Ammon's horn (tissue), 1 donor: Measurements from ENCODE around the gene PSPN.
"Not testable (repeated sequence)": the region's sequence is repeated elsewhere in the genome, so short reads cannot be mapped to it uniquely, and the experiment has no call there.

Experiments used
- DNase-seq: peaks from one replicate; pipeline ENCODE4 v3.0.0-alpha.2; 2016; ENCODE audit warnings: low spot score

PSPN gene

GRCh38 chr19:6402837-6403608 lies 27.3 kb upstream of the PSPN start:
- peak; percentile 94 for DNase-seq

- no peak for DNase-seq
Observed at GRCh38 chr19:6402058-6402457, 26.3 kb upstream of the PSPN start.

GRCh38 chr19:6400062-6400944 lies 24.6 kb upstream of the PSPN start:
- not testable (repeated sequence) for DNase-seq

GRCh38 chr19:6396305-6396704 lies 20.6 kb upstream of the PSPN start:
- no peak for DNase-seq

- no peak for DNase-seq
Observed at GRCh38 chr19:6394831-6395230, 19.1 kb upstream of the PSPN start.

GRCh38 chr19:6393983-6394412 lies 18.3 kb upstream of the PSPN start:
- DNase-seq, result no peak

GRCh38 chr19:6393074-6393982 lies 17.6 kb upstream of the PSPN start, which contains the start of gene GTF2F1:
Gene GTF2F1, minus strand, starts transcription at chr19:6393164. Its CDS starts 169 bp downstream, at chr19:6392995.
- peak; percentile 97 for DNase-seq

GRCh38 chr19:6392221-6393073 lies 16.7 kb upstream of the PSPN start:
- no peak for DNase-seq

GRCh38 chr19:6387372-6387771 lies 11.6 kb upstream of the PSPN start:
- DNase-seq, result no peak

- DNase-seq, result no peak
Observed at GRCh38 chr19:6384381-6384780, 8.6 kb upstream of the PSPN start.

- no peak for DNase-seq
Observed at GRCh38 chr19:6383188-6383587, 7.5 kb upstream of the PSPN start.

GRCh38 chr19:6381030-6381750 lies 5.5 kb upstream of the PSPN start:
- DNase-seq, result no peak

GRCh38 chr19:6379744-6380143 lies 4.0 kb upstream of the PSPN start:
- no peak for DNase-seq

GRCh38 chr19:6378486-6378885 lies 2.8 kb upstream of the PSPN start:
- DNase-seq, result no peak

GRCh38 chr19:6378041-6378440 lies 2.3 kb upstream of the PSPN start:
- DNase-seq, result no peak

GRCh38 chr19:6376512-6377190 lies 918 bp upstream of the PSPN start:
- DNase-seq, result no peak

- no peak for DNase-seq
Observed at GRCh38 chr19:6374711-6375410, 872 bp downstream of the PSPN start.

- DNase-seq, result no peak
Observed at GRCh38 chr19:6374161-6374709, 1.5 kb downstream of the PSPN start.

- DNase-seq, result no peak
Observed at GRCh38 chr19:6373813-6374108, 2.0 kb downstream of the PSPN start.
